CD4-positive, alpha-beta T cell (primary cell): ENCODE measurements around the gene MEGF9. TPM values are rescaled to one million over a fixed set of nuclear protein-coding genes. Genes with fewer than 3 reads are reported as not detected.

ENCODE experiments used
- ATAC-seq: fragments of 200-7000 bp; cut with Tn5 transposase; one replicate; pipeline ENCODE4 v1.10.0; 2022; ENCODE audit warnings: mild to moderate bottlenecking; ENCODE audit not compliant: poor library complexity
- CTCF ChIA-PET: fragments of 350-600 bp; sonication (Branson Sonifier 250); formaldehyde crosslinking; loops from one replicate; lab custom pipeline; 2021; ENCODE audit warnings: antibody characterized with exemption, inconsistent platforms; lab: Charles Lee
- POLR2A ChIA-PET: fragments of 350-600 bp; sonication (Branson Sonifier 250); formaldehyde crosslinking; loops from one replicate; lab custom pipeline; 2021; ENCODE audit warnings: antibody characterized with exemption, inconsistent platforms; lab: Charles Lee
- DNase-seq, 14 experiments: peaks; one replicate each; pipeline ENCODE4 v3.0.0-alpha.2; 2013 to 2020; ENCODE audit warnings: mixed read lengths in 2 of 14
- H3K27ac ChIP-seq, 2 donors: one replicate each; pipeline versions ENCODE4 v1.5.1 to v1.7.0; 2013; ENCODE audit warnings: low read length in 2 of 2, low read depth in 1 of 2, mild to moderate bottlenecking in 1 of 2
- H3K27me3 ChIP-seq, 2 experiments: 1 replicate in 1 of 2; 2 replicates in 1 of 2; pipeline versions ENCODE4 v1.6.1 to v1.7.0; 2013; ENCODE audit warnings: low read length in 2 of 2, control low read depth in 1 of 2, mild to moderate bottlenecking in 1 of 2, moderate library complexity in 1 of 2; ENCODE audit not compliant: insufficient read depth in 2 of 2, control insufficient read depth in 1 of 2
- H3K36me3 ChIP-seq: one replicate; pipeline ENCODE4 v1.6.1; 2013; ENCODE audit warnings: low read length, control low read depth; ENCODE audit not compliant: insufficient read depth
- H3K4me1 ChIP-seq: one replicate; pipeline ENCODE4 v1.6.1; 2013; ENCODE audit warnings: low read length, control low read depth; ENCODE audit not compliant: insufficient read depth
- H3K4me3 ChIP-seq: one replicate; pipeline ENCODE4 v1.5.1; 2013; ENCODE audit warnings: mild to moderate bottlenecking, low read length, moderate library complexity
- H3K9me3 ChIP-seq, 2 experiments: 1 replicate in 1 of 2; 2 replicates in 1 of 2; pipeline versions ENCODE4 v1.6.1 to v1.7.0; 2013; ENCODE audit warnings: low read length in 2 of 2, mild to moderate bottlenecking in 2 of 2, control low read depth in 1 of 2, moderate library complexity in 1 of 2; ENCODE audit not compliant: control insufficient read depth in 1 of 2, insufficient read depth in 1 of 2
- H3K27ac Mint-ChIP-seq: one replicate; pipeline ENCODE4 v1.8.0; 2020; ENCODE audit warnings: mixed read lengths
- H3K27me3 Mint-ChIP-seq: one replicate; pipeline ENCODE4 v1.8.0; 2021; ENCODE audit warnings: mixed read lengths
- H3K36me3 Mint-ChIP-seq: one replicate; pipeline ENCODE4 v1.8.0; 2021; ENCODE audit warnings: low read depth, mixed read lengths
- H3K4me1 Mint-ChIP-seq: one replicate; pipeline ENCODE4 v1.8.0; 2021; ENCODE audit warnings: low read depth, mixed read lengths
- H3K4me3 Mint-ChIP-seq: one replicate; pipeline ENCODE4 v1.8.0; 2020; ENCODE audit warnings: mild to moderate bottlenecking, mixed read lengths
- H3K9me3 Mint-ChIP-seq: one replicate; pipeline ENCODE4 v1.8.0; 2020; ENCODE audit warnings: mixed read lengths
- CTCF ChIP-seq: fragments of 200-600 bp; IDR thresholded peaks from one replicate; pipeline ENCODE4 v1.8.0; 2022; ENCODE audit warnings: antibody characterized with exemption, mild to moderate bottlenecking
- intact Hi-C, 2 experiments: fragments of 100-400 bp; cut with DNase I in 1 of 2; cut with micrococcal nuclease in 1 of 2; formaldehyde crosslinking; loops; one replicate each; pipeline versions ENCODE4 v1.15.1 to v1.9.0; 2023 to 2025; cut with DNase I, micrococcal nuclease
- total RNA-seq, 174 experiments: library from RNA in 2 of 174; stranded (reverse) in 2 of 174; gene quantifications; one replicate each; pipeline ENCODE4 v1.2.3 and lab custom pipeline; 2021 to 2026

The MEGF9 gene
- total RNA-seq, 2 experiments from 2014 or later: 4.0 to 4.5 TPM

DNA sequence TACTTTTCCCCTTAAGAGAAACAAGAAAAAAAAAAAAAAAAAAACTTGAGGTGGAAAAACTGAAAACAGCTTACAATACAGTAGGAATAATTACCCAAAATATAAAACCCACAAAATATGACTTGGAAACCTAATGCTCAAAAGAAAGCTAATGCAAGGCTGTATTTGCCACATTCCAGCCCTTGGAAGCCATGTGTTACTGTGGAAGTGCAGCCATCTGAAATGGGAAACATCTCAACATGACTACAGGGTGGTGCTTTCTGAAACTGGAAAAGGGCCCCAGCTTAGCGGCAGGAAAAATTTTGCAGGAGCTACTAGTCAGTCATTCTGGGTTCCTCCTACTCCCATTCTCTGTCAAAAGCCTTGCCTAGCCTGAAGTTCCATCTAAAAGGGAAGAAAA, 154.7 kb downstream of the MEGF9 start:
- Mint-ChIP-seq H3K36me3 (peaks cover 85% of the 10 kb centered on the region), H3K4me3 (no peak overlapping the region), H3K27ac (no peak overlapping the region), H3K27me3 (no peaks in the 10 kb centered on the region), H3K4me1 (peaks cover 12% of the 10 kb centered on the region), H3K9me3 (no peaks in the 10 kb centered on the region)
- POLR2A ChIA-PET: no interaction called here
- Histone ChIP-seq H3K4me3 (no peak overlapping the region), H3K36me3 (peaks cover 55% of the 10 kb centered on the region), H3K4me1 (no peaks in the 10 kb centered on the region), H3K27ac (no peak overlapping the region), H3K9me3 (no peaks in the 10 kb centered on the region), H3K27me3 (no peaks in the 10 kb centered on the region)
- no peak for TF ChIP-seq CTCF
- ATAC-seq (no peak), DNase-seq (no peak)
- CTCF ChIA-PET: interaction anchor here (0.6 kb wide), 2 partner anchors 71 to 163 kb away, joined by 3 read pairs; no protein-coding TSS in a partner anchor
- intact Hi-C loops: no loop called here

DNA sequence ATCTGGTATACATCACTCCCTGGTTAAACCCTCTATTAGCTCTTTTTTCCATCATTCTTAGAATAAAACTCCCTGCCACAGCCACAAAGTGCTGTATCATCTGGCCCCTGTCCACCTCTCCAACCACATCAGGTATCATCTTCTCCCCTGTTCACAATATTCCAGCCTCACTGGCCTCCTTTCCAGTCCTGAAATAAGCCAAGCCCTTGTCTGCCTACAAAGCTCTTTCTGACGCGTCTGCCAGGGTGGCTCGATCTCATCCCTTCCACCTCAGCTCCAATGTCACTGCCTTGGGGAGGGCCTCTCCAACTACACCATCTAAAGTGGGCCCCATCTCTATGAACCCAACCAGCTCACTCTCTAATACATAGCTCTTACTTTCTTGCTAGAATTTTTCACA, 155.8 kb downstream of the MEGF9 start:
- no peak overlapping the region for H3K4me3 Mint-ChIP-seq
- TF ChIP-seq CTCF: no peak
- H3K9me3 Mint-ChIP-seq: no peaks in the 10 kb centered on the region
- Histone ChIP-seq H3K4me3 (no peak overlapping the region), H3K27me3 (no peaks in the 10 kb centered on the region), H3K27ac (no peak overlapping the region), H3K9me3 (no peaks in the 10 kb centered on the region), H3K36me3 (peaks cover 46% of the 10 kb centered on the region), H3K4me1 (no peaks in the 10 kb centered on the region)
- intact Hi-C loops: no loop called here
- no peak overlapping the region for H3K27ac Mint-ChIP-seq
- DNase-seq (no peak), ATAC-seq (no peak)
- peaks cover 85% of the 10 kb centered on the region for H3K36me3 Mint-ChIP-seq
- ChIA-PET POLR2A (interaction anchor here (0.6 kb wide), 1 partner anchor 24 kb away, joined by 3 read pairs; no protein-coding TSS in a partner anchor), CTCF (no interaction called here)
- peaks cover 11% of the 10 kb centered on the region for H3K4me1 Mint-ChIP-seq
- H3K27me3 Mint-ChIP-seq: no peaks in the 10 kb centered on the region

DNA sequence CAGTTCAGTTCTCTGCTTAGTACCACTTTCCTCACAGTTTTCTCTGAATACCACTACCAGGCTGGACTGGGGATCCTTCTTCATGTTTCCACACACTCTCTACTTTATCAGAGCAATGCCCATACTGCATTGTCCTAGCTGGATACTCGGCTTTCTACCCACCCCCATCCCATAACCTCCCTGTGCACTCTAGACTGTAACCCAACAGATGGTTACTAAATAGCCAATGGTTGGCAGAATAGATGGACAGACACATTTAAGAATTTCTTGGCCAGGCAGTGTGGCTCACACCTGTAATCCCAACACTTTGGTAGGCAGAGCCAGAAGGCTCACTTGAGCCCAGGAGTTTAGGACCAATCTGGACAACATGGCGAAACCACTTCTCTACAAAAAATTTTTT, 157.1 kb downstream of the MEGF9 start:
- Histone ChIP-seq H3K36me3 (peaks cover 34% of the 10 kb centered on the region), H3K9me3 (no peaks in the 10 kb centered on the region), H3K27me3 (no peaks in the 10 kb centered on the region), H3K4me1 (no peaks in the 10 kb centered on the region), H3K4me3 (no peak overlapping the region), H3K27ac (no peak overlapping the region)
- ATAC-seq (no peak), DNase-seq (no peak)
- TF ChIP-seq CTCF: no peak
- CTCF ChIA-PET: no interaction called here
- Mint-ChIP-seq H3K36me3 (peaks cover 85% of the 10 kb centered on the region), H3K27ac (no peak overlapping the region), H3K27me3 (no peaks in the 10 kb centered on the region), H3K4me1 (peaks cover 15% of the 10 kb centered on the region), H3K4me3 (no peak overlapping the region), H3K9me3 (no peaks in the 10 kb centered on the region)
- intact Hi-C loops: no loop called here
- POLR2A ChIA-PET: no interaction called here
